SK-N-MC (cell line): Measurements from ENCODE around the gene GNE.

Experiments used
- EZH2 ChIP-seq: fragments of 200-600 bp; sonication (generic); IDR thresholded peaks from one replicate; pipeline ENCODE4 v1.6.1; 2017; ENCODE audit warnings: antibody characterized with exemption
- FOXP2 ChIP-seq: optimal IDR thresholded peaks from 2 replicates; pipeline ENCODE3; 2011; ENCODE audit warnings: mild to moderate bottlenecking, moderate library complexity; ENCODE audit not compliant: insufficient read depth; ENCODE audit errors: extremely low read length, control extremely low read depth
- POLR2AphosphoS5 ChIP-seq: IDR thresholded peaks from 2 replicates; pipeline ENCODE4 v1.6.1; 2012; ENCODE audit warnings: mild to moderate bottlenecking, low read depth, low read length, borderline replicate concordance

- TF ChIP-seq EZH2 (no peak), POLR2AphosphoS5 (no peak), FOXP2 (no peak)
Observed at GRCh38 chr9:36170531-36170930, 87.7 kb downstream of the GNE start.
